Cerebellar cortex (tissue), 1 donor: ENCODE data around the gene XIST.
"Not testable (repeated sequence)": the region's sequence is repeated elsewhere in the genome, so short reads cannot be mapped to it uniquely, and the experiment has no call there.

Experiments used
- DNase-seq: peaks from one replicate; pipeline ENCODE4 v3.0.0-alpha.2; 2015; ENCODE audit warnings: low spot score

XIST gene

DNA sequence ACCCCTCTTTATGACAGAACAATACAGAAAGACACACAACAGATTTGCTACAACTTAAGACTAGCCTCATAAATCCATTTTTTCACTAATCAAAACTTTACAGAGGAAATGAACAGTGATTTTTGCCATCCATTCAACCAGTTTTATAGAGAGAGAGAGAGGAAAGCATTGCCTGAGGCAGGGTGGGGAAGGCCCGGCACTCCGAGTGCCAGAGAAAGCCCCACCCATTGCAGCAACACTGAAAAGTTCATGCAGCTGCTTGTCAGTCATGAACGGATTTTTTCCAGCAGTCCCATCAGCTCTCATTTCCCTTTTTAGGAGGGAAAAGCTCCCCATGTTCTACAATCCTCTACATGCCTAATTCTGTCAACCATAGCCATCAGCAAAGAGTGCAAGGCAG lies 52.6 kb downstream of the XIST start:
- DNase-seq, result no peak

DNA sequence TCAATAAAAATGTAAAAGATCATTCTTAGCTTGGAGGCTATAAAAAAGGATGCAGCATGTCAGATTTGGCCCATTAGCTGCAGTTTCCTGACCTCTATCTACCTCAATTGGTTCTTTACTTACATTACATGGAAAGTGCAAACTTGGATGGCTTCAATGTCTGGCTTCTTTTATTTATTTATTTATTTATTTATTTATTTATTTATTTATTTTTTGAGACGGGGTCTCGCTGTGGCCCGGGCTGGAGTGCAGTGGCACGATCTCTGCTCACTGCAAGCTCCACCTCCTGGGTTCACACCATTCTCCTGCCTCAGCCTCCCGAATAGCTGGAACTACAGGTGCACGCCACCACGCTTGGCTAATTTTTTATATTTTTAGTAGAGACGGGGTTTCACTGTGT lies 60.0 kb downstream of the XIST start:
- DNase-seq, result not testable (repeated sequence)

DNA sequence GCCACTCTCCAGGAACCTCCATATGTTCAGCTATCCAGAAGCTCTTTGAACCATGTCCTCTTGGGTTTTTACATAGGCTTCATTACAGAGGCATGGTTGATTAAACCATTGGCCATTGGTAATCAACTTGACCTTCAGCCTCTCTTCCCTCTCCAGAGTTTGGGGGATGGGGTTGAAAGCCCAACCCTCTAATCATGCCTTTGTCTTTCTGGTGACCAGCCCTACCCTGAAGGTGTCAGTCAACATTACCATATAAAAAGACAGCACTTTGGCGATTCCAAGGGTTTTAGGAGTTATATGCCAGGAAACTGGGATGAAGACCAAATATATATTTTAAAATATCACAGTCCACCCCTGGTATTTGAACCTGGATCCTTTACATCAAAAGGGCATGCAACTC lies 67.0 kb downstream of the XIST start:
- DNase-seq, result no peak
